GM23338 (cell line): Measurements from ENCODE around the gene MPHOSPH10.

Source experiments
- CREB1 ChIP-seq: fragments of 250-450 bp; sonication (Bioruptor Pico); IDR thresholded peaks from 2 replicates; pipeline ENCODE4 v1.5.0; 2020; ENCODE audit warnings: low read depth, mild to moderate bottlenecking, moderate library complexity
- ETS1 ChIP-seq: IDR thresholded peaks from 2 replicates; pipeline ENCODE4 v1.6.1; 2016; ENCODE audit warnings: antibody characterized with exemption
- EZH2 ChIP-seq: fragments of 200-600 bp; sonication (generic); IDR thresholded peaks from one replicate; pipeline ENCODE4 v1.8.0; 2017; ENCODE audit warnings: antibody characterized with exemption, mild to moderate bottlenecking, low read depth; ENCODE audit not compliant: unreplicated experiment
- EZH2phosphoT487 ChIP-seq: fragments of 200-600 bp; sonication (generic); IDR thresholded peaks from one replicate; pipeline ENCODE4 v1.8.1; 2018; ENCODE audit warnings: antibody characterized with exemption; ENCODE audit not compliant: unreplicated experiment
- JUNB ChIP-seq: IDR thresholded peaks from one replicate; pipeline ENCODE4 v1.6.1; 2016; ENCODE audit warnings: antibody characterized with exemption; ENCODE audit not compliant: unreplicated experiment
- NANOG ChIP-seq: IDR thresholded peaks from 2 replicates; pipeline ENCODE4 v1.6.1; 2016; ENCODE audit warnings: antibody characterized with exemption, borderline replicate concordance
- POLR2AphosphoS5 ChIP-seq: IDR thresholded peaks from 2 replicates; pipeline ENCODE4 v1.6.1; 2016; ENCODE audit warnings: antibody characterized with exemption, low read depth
- REST ChIP-seq: IDR thresholded peaks from one replicate; pipeline ENCODE4 v1.6.1; 2018; ENCODE audit warnings: antibody characterized with exemption; ENCODE audit not compliant: unreplicated experiment
- STAT1 ChIP-seq: IDR thresholded peaks from one replicate; pipeline ENCODE4 v1.6.1; 2016; ENCODE audit warnings: antibody characterized with exemption; ENCODE audit not compliant: unreplicated experiment
- TF ChIP-seq, protein P1 (sequence below), 2 experiments: fragments of 200-600 bp in 1 of 2; sonication (generic) in 1 of 2; conservative IDR thresholded peaks; 2 replicates each; pipeline versions ENCODE4 v1.5.1 to v1.6.1; 2016 to 2017; ENCODE audit warnings: antibody characterized with exemption in 2 of 2, low read depth in 2 of 2, mild to moderate bottlenecking in 2 of 2, moderate library complexity in 1 of 2

DNA sequence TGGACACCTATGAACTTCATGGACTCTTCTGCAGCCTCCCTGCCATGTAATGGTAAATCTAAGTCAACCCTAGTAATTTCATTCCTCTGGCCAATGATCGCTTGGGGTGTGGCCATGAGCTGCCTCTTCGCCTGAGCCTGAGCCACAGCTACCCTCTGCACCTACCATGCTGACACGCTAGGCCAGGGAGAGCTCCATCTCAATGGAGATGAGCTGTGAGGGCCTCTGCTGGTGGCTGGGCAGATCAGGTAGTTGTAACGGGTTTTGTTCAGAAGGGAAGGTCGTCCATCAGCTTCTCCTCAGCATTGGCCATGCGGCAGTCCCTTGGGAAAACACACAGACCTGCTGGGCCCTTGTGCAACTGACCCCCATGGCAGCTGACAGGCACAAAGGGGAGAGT, 24.4 kb downstream of the MPHOSPH10 start:
- TF ChIP-seq, protein P1, sequence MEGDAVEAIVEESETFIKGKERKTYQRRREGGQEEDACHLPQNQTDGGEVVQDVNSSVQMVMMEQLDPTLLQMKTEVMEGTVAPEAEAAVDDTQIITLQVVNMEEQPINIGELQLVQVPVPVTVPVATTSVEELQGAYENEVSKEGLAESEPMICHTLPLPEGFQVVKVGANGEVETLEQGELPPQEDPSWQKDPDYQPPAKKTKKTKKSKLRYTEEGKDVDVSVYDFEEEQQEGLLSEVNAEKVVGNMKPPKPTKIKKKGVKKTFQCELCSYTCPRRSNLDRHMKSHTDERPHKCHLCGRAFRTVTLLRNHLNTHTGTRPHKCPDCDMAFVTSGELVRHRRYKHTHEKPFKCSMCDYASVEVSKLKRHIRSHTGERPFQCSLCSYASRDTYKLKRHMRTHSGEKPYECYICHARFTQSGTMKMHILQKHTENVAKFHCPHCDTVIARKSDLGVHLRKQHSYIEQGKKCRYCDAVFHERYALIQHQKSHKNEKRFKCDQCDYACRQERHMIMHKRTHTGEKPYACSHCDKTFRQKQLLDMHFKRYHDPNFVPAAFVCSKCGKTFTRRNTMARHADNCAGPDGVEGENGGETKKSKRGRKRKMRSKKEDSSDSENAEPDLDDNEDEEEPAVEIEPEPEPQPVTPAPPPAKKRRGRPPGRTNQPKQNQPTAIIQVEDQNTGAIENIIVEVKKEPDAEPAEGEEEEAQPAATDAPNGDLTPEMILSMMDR (conservative IDR thresholded peaks at IDR 0.05; ENCODE audit: low read depth in 2 of 2): peak; percentile 37 to 78
- no peak for TF ChIP-seq EZH2
- TF ChIP-seq REST: no peak
- TF ChIP-seq ETS1: no peak
- TF ChIP-seq EZH2phosphoT487: no peak
- TF ChIP-seq POLR2AphosphoS5: no peak
- TF ChIP-seq CREB1 (CRISPR knock-in tag): no peak
- TF ChIP-seq JUNB: no peak
- no peak for TF ChIP-seq NANOG
- TF ChIP-seq STAT1: no peak
